ENCODE results near the gene SPATA22.
"Not testable (repeated sequence)": the region's sequence is repeated elsewhere in the genome, so short reads cannot be mapped to it uniquely, and the experiment has no call there.

The SPATA22 gene

GRCh38 chr17:3440451-3440850, 31.2 kb downstream of the SPATA22 start:
- no peak overlapping the region for H3K4me3 ChIP-seq (replicated peaks; ENCODE audit: low read depth, low read length)
- TF ChIP-seq CTCF (IDR thresholded peaks at IDR 0.05; ENCODE audit: low read depth, low read length, missing control alignments), result no peak
- DNase-seq (ENCODE audit: extremely low read depth, low read depth), result no peak

- TF ChIP-seq CTCF (IDR thresholded peaks at IDR 0.05; ENCODE audit: low read depth, low read length, missing control alignments), result no peak
- no peak for DNase-seq (ENCODE audit: extremely low read depth, low read depth)
- H3K4me3 ChIP-seq (replicated peaks; ENCODE audit: low read depth, low read length), result no peak overlapping the region
These were observed 33.3 kb downstream of the SPATA22 start for GRCh38 chr17:3438368-3438767.

- DNase-seq (ENCODE audit: extremely low read depth, low read depth), result no peak
These were observed 37.9 kb downstream of the SPATA22 start, which contains the start of gene OR1E2 for GRCh38 chr17:3433741-3434140. Gene OR1E2 (minus strand): TSS chr17:3433841. CDS start chr17:3433841, 0 bp downstream.

GRCh38 chr17:3433215-3433614, 38.4 kb downstream of the SPATA22 start:
- H3K4me3 ChIP-seq (replicated peaks; ENCODE audit: low read depth, low read length); DNase-seq (ENCODE audit: extremely low read depth, low read depth): not testable (repeated sequence)

More at GRCh38 chr17:3433741-3434140, 37.9 kb downstream of the SPATA22 start, which contains the start of gene OR1E2:
- no peak for TF ChIP-seq CTCF (IDR thresholded peaks at IDR 0.05; ENCODE audit: low read depth, low read length, missing control alignments)
- no peak within 1 kb of the TSS for H3K4me3 ChIP-seq (replicated peaks; ENCODE audit: low read depth, low read length)

- TF ChIP-seq CTCF (IDR thresholded peaks at IDR 0.05; ENCODE audit: low read depth, low read length, missing control alignments), result no peak
- DNase-seq (ENCODE audit: extremely low read depth, low read depth), result no peak
These were observed 53.4 kb downstream of the SPATA22 start for GRCh38 chr17:3418222-3418621.

GRCh38 chr17:3415610-3416009, 56.0 kb downstream of the SPATA22 start:
- DNase-seq (ENCODE audit: extremely low read depth, low read depth), result no peak
- H3K4me3 ChIP-seq (replicated peaks; ENCODE audit: low read depth, low read length), result no peak overlapping the region
- TF ChIP-seq CTCF (IDR thresholded peaks at IDR 0.05; ENCODE audit: low read depth, low read length, missing control alignments), result no peak

More at GRCh38 chr17:3418222-3418621, 53.4 kb downstream of the SPATA22 start:
- no peak overlapping the region for H3K4me3 ChIP-seq (replicated peaks; ENCODE audit: low read depth, low read length)

GRCh38 chr17:3412216-3412615, 59.4 kb downstream of the SPATA22 start:
- DNase-seq (ENCODE audit: extremely low read depth, low read depth); H3K4me3 ChIP-seq (replicated peaks; ENCODE audit: low read depth, low read length): not testable (repeated sequence)

GRCh38 chr17:3411070-3411469, 60.5 kb downstream of the SPATA22 start, which contains the start of gene OR3A3:
Gene OR3A3 (plus strand): TSS chr17:3411370.
- DNase-seq (ENCODE audit: extremely low read depth, low read depth), result no peak
- TF ChIP-seq CTCF (IDR thresholded peaks at IDR 0.05; ENCODE audit: low read depth, low read length, missing control alignments), result no peak
- no peak within 1 kb of the TSS for H3K4me3 ChIP-seq (replicated peaks; ENCODE audit: low read depth, low read length)

GRCh38 chr17:3403856-3404255, 67.8 kb downstream of the SPATA22 start:
- DNase-seq (ENCODE audit: extremely low read depth, low read depth); H3K4me3 ChIP-seq (replicated peaks; ENCODE audit: low read depth, low read length): not testable (repeated sequence)

Measured in HFF-Myc (cell line).